OCI-LY3 (cell line): ENCODE data around the gene VCAN.

Experiments
- H2AFZ ChIP-seq: fragments of 200-600, 300-600 bp; shearing (Covaris generic); 2 replicates; pipeline ENCODE4 v1.6.0; 2014; ENCODE audit warnings: antibody characterized with exemption, low read depth, low read length
- H3K27ac ChIP-seq: fragments of 200-600, 300-600 bp; sonication (generic); 2 replicates; pipeline ENCODE4 v1.5.1; 2014; ENCODE audit warnings: mild to moderate bottlenecking, low read length, moderate library complexity, mixed read lengths
- H3K27me3 ChIP-seq: fragments of 200-600, 300-600 bp; sonication (generic); 2 replicates; pipeline ENCODE4 v1.6.1; 2014; ENCODE audit warnings: low read depth, low read length, mixed read lengths
- H3K36me3 ChIP-seq: fragments of 200-600, 300-600 bp; sonication (generic); replicated peaks from 2 replicates; pipeline ENCODE3; 2014; ENCODE audit warnings: low read depth, low read length, mixed read lengths
- H3K4me1 ChIP-seq: fragments of 300-600, 200-600 bp; sonication (generic); 2 replicates; pipeline ENCODE4 v1.6.1; 2014; ENCODE audit warnings: low read length, mixed read lengths
- H3K4me2 ChIP-seq: fragments of 200-600, 300-600 bp; sonication (generic); 2 replicates; pipeline ENCODE4 v1.6.1; 2014; ENCODE audit warnings: low read length, mixed read lengths
- H3K4me3 ChIP-seq: fragments of 300-600, 200-600 bp; sonication (generic); 2 replicates; pipeline ENCODE4 v1.5.1; 2014; ENCODE audit warnings: antibody characterized with exemption, mild to moderate bottlenecking, low read length, moderate library complexity
- H3K79me2 ChIP-seq: fragments of 300-600, 200-600 bp; shearing (Covaris generic); 2 replicates; pipeline ENCODE4 v1.6.1; 2014; ENCODE audit warnings: mild to moderate bottlenecking, low read length, mixed read lengths
- H3K9ac ChIP-seq: fragments of 300-600, 200-600 bp; shearing (Covaris generic); 2 replicates; pipeline ENCODE4 v1.6.0; 2014; ENCODE audit warnings: mild to moderate bottlenecking, low read length, moderate library complexity
- H3K9me3 ChIP-seq: fragments of 200-600, 300-600 bp; shearing (Covaris generic); 2 replicates; pipeline ENCODE4 v1.6.1; 2014; ENCODE audit warnings: low read length, mixed read lengths; ENCODE audit not compliant: insufficient read depth
- H4K20me1 ChIP-seq: fragments of 200-600, 300-600 bp; sonication (generic); 2 replicates; pipeline ENCODE4 v1.6.1; 2016; ENCODE audit warnings: low read length, mixed read lengths; ENCODE audit not compliant: insufficient read depth
- EZH2phosphoT487 ChIP-seq: fragments of 200-600 bp; shearing (Covaris generic); IDR thresholded peaks from 2 replicates; pipeline ENCODE4 v1.6.1; 2018; ENCODE audit warnings: antibody characterized with exemption, mixed run types, low read depth
- TF ChIP-seq, protein P1 (sequence below): fragments of 200-600, 300-600 bp; sonication (generic); IDR thresholded peaks from 2 replicates; pipeline ENCODE4 v1.5.1; 2014; ENCODE audit warnings: antibody characterized with exemption, low read length, low read depth

VCAN gene

DNA sequence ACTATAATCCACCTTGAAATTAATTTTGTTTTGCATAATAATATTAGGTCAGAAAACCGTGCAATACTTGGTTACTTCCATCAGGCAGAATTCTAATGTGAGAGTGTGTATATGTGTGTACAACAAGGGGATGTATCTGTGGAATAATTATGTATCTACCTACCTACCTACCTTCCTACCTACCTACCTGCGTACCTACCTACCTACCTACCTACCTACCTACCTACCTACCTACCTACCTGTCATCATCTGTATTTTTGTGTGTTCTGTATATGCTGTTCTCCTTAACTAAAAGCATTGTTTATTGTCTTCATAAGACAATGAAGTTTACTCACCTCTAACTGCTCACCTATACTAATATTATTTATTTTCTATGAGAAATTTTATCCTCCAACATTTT is 52.8 kb downstream of the VCAN start:
- no peaks in the 10 kb centered on the region for H4K20me1 ChIP-seq
- no peaks in the 10 kb centered on the region for H3K4me1 ChIP-seq
- no peaks in the 10 kb centered on the region for H3K36me3 ChIP-seq
- H3K4me2 ChIP-seq, result no peak overlapping the region
- no peak overlapping the region for H3K9ac ChIP-seq
- H3K79me2 ChIP-seq, result no peaks in the 10 kb centered on the region
- no peak overlapping the region for H3K27ac ChIP-seq
- H3K27me3 ChIP-seq, result no peaks in the 10 kb centered on the region
- TF ChIP-seq, protein P1, sequence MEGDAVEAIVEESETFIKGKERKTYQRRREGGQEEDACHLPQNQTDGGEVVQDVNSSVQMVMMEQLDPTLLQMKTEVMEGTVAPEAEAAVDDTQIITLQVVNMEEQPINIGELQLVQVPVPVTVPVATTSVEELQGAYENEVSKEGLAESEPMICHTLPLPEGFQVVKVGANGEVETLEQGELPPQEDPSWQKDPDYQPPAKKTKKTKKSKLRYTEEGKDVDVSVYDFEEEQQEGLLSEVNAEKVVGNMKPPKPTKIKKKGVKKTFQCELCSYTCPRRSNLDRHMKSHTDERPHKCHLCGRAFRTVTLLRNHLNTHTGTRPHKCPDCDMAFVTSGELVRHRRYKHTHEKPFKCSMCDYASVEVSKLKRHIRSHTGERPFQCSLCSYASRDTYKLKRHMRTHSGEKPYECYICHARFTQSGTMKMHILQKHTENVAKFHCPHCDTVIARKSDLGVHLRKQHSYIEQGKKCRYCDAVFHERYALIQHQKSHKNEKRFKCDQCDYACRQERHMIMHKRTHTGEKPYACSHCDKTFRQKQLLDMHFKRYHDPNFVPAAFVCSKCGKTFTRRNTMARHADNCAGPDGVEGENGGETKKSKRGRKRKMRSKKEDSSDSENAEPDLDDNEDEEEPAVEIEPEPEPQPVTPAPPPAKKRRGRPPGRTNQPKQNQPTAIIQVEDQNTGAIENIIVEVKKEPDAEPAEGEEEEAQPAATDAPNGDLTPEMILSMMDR, result no peak
- no peak for TF ChIP-seq EZH2phosphoT487
- no peak overlapping the region for H3K4me3 ChIP-seq
- H3K9me3 ChIP-seq, result no peaks in the 10 kb centered on the region
- no peak overlapping the region for H2AFZ ChIP-seq

- Histone ChIP-seq H3K27ac (no peak overlapping the region), H3K9ac (no peak overlapping the region), H3K4me1 (no peaks in the 10 kb centered on the region), H4K20me1 (no peaks in the 10 kb centered on the region), H3K36me3 (no peaks in the 10 kb centered on the region), H2AFZ (no peak overlapping the region), H3K27me3 (no peaks in the 10 kb centered on the region), H3K4me2 (no peak overlapping the region), H3K4me3 (no peak overlapping the region), H3K79me2 (no peaks in the 10 kb centered on the region), H3K9me3 (no peaks in the 10 kb centered on the region)
- TF ChIP-seq, protein P1, result no peak
- TF ChIP-seq EZH2phosphoT487, result no peak
Observed at GRCh38 chr5:83524991-83525390, 53.4 kb downstream of the VCAN start.

GRCh38 chr5:83526289-83526688 is 54.7 kb downstream of the VCAN start:
- Histone ChIP-seq H3K4me3 (no peak overlapping the region), H3K4me1 (no peaks in the 10 kb centered on the region), H4K20me1 (no peaks in the 10 kb centered on the region), H3K36me3 (no peaks in the 10 kb centered on the region), H3K27me3 (no peaks in the 10 kb centered on the region), H2AFZ (no peak overlapping the region), H3K4me2 (no peak overlapping the region), H3K9me3 (no peaks in the 10 kb centered on the region), H3K79me2 (no peaks in the 10 kb centered on the region), H3K27ac (no peak overlapping the region), H3K9ac (no peak overlapping the region)
- TF ChIP-seq EZH2phosphoT487, result no peak

DNA sequence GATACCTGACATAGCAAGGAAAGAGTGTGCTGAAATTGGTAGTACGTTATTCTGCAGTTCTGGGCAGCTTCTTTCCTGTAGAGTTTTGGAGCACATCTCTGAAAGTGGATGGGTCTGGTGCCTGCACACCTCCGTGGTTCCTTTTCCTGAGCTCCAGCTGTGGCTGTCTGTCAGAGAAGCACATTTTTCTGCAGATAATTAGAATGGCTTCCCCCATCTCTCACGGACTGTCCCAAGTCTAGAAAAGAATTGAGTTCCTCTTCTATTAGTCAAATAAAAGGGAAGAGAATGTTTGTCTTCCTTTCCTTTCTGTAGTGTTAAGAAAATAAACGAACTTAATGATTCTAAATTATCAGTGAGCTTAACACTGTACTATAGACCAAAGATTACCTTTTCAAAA is 55.7 kb downstream of the VCAN start:
- no peaks in the 10 kb centered on the region for H3K36me3 ChIP-seq
- no peak overlapping the region for H3K9ac ChIP-seq
- TF ChIP-seq, protein P1, result no peak
- no peak for TF ChIP-seq EZH2phosphoT487
- no peak overlapping the region for H2AFZ ChIP-seq
- H3K27me3 ChIP-seq, result no peaks in the 10 kb centered on the region
- H3K9me3 ChIP-seq, result no peaks in the 10 kb centered on the region
- H3K4me1 ChIP-seq, result no peaks in the 10 kb centered on the region
- no peak overlapping the region for H3K4me3 ChIP-seq
- H3K27ac ChIP-seq, result no peak overlapping the region
- H4K20me1 ChIP-seq, result no peaks in the 10 kb centered on the region
- no peaks in the 10 kb centered on the region for H3K79me2 ChIP-seq
- no peak overlapping the region for H3K4me2 ChIP-seq
